NCI-H748 treated with DMSO at 0.1 percent for 48 hours (cell line): ENCODE results near the gene GAS2L2.
A peak's percentile ranks its signal among the peaks of the same experiment; 100 is the strongest.
"Not testable (repeated sequence)": the region's sequence is repeated elsewhere in the genome, so short reads cannot be mapped to it uniquely, and the experiment has no call there.

Experiments
- DNase-seq: peaks from one replicate; lab custom pipeline; 2025; lab: John Stamatoyannopoulos, UW

GAS2L2 gene

GRCh38 chr17:35773129-35773528 lies 20.1 kb upstream of the GAS2L2 start:
- DNase-seq, result no peak

GRCh38 chr17:35769895-35770486 lies 17.0 kb upstream of the GAS2L2 start:
- DNase-seq, result no peak

DNA sequence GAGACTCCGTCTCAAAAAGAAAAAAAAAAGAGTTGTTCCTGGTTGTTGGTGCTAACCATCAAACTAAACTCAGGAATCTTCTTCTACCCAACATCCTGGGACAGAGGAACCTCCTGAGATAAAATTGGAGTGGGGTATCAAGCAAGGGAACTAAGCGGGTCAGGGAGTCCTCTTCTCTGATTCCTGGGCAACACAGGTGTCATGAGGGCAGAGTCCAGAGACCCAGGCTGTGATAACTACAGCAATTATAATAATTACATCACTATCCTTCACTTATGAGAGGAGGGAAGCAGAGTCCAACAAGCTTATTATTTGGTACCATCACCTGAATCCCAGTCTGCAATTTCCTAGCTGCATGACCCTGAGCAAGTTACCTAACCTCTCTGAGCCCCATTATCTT lies 15.8 kb upstream of the GAS2L2 start:
- DNase-seq, result no peak

GRCh38 chr17:35766903-35767510 lies 14.0 kb upstream of the GAS2L2 start:
- DNase-seq, result no peak

- DNase-seq, result no peak
Observed at GRCh38 chr17:35766489-35766877, 13.4 kb upstream of the GAS2L2 start.

- no peak for DNase-seq
Observed at GRCh38 chr17:35765756-35766488, 12.9 kb upstream of the GAS2L2 start.

GRCh38 chr17:35765086-35765710 lies 12.2 kb upstream of the GAS2L2 start:
- DNase-seq, result no peak

- DNase-seq, result peak; percentile 68
Observed at GRCh38 chr17:35764123-35764991, 11.3 kb upstream of the GAS2L2 start.

- DNase-seq, result no peak
Observed at GRCh38 chr17:35763767-35764122, 10.7 kb upstream of the GAS2L2 start.

DNA sequence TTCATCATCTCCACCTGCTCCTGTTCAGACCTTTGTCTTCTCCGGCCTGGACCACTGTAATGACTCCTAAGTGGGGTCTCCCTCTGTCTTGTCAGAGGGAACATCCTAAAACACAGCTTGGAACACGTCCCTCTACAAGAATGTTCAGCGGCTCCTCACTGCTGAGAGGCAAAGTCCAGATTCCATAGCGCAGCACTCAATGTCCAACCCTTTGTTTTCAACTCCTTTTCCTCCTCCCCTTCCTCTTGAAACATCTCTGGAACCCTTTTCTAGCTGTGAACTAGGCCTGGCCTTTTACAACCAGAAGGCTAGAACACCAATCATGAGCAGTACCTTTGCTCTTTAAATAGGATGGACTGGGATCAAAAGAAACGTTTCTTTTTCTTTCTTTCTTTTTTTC lies 8.6 kb upstream of the GAS2L2 start:
- DNase-seq, result no peak

GRCh38 chr17:35760587-35760986 lies 7.5 kb upstream of the GAS2L2 start, which contains the start of gene C17orf50:
Gene C17orf50, plus strand, starts transcription at chr17:35760887. Its CDS starts 55 bp downstream, at chr17:35760942.
- DNase-seq, result no peak

GRCh38 chr17:35757243-35757642 lies 4.2 kb upstream of the GAS2L2 start:
- no peak for DNase-seq

DNA sequence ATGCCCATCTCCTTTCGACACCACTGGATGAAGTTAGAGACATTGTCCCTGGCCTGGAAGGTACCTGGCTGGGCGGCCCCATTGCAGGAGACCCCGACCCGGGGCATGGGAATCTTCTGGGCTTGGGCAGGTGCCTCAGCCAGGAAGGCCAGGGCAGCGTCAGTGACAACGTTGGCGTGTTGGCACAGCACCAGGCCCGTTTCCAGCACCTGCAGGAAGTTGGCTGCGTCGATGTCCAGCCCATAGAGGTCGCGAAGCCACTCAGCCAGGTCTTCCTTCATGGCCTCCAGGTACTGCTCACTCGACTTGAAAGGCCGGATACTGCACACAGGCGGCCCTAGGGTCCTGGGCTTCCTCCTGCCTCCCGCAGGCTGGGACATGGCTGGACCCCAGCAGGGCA lies 568 bp downstream of the GAS2L2 start:
- no peak for DNase-seq

DNA sequence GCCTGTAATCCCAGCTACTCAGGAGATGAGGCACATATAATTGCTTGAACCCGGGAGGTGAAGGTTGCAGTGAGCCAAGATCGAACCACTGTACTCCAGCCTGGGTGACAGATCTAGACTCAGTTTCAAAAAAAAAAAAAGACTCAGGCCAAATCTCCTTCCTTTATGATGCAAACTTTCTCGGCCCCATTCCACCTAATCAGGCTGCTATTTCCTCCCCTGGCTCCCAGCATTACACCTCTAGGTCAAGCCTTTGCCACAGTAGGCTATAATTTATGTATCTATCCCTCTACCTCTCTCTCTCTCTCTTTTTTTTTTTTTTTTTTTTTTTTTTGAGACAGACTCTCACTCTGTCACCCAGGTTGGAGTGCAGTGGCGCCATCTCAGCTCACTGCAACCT lies 1.5 kb downstream of the GAS2L2 start:
- not testable (repeated sequence) for DNase-seq

GRCh38 chr17:35750526-35751395 lies 2.3 kb downstream of the GAS2L2 start:
- DNase-seq, result no peak

- DNase-seq, result no peak
Observed at GRCh38 chr17:35749560-35750412, 3.3 kb downstream of the GAS2L2 start.

- no peak for DNase-seq
Observed at GRCh38 chr17:35748979-35749378, 4.1 kb downstream of the GAS2L2 start.

GRCh38 chr17:35748341-35748841 lies 4.6 kb downstream of the GAS2L2 start:
- no peak for DNase-seq

GRCh38 chr17:35747540-35748017 lies 5.5 kb downstream of the GAS2L2 start:
- peak; percentile 44 for DNase-seq
